Keratinocyte (primary cell): ENCODE results near the gene SYDE1. TPM values are rescaled to one million over a fixed set of nuclear protein-coding genes. Genes with fewer than 3 reads are reported as not detected.
A peak's percentile ranks its signal among the peaks of the same experiment; 100 is the strongest.

ENCODE experiments used
- DNase-seq: peaks from one replicate; pipeline ENCODE4 v3.0.0-alpha.2; 2011; ENCODE audit warnings: low read depth, missing footprints, low spot score
- FAIRE-seq: peaks from 2 replicates; lab custom pipeline; 2011; peaks lifted over from hg19 to GRCh38; lab: Jason Lieb, UNC
- H2AFZ ChIP-seq: 2 replicates; pipeline ENCODE4 v1.6.0; 2012; ENCODE audit warnings: low read length, control low read depth, inconsistent platforms; ENCODE audit not compliant: control insufficient read depth
- H3K27ac ChIP-seq: 2 replicates; pipeline ENCODE4 v1.5.1; 2011; ENCODE audit warnings: low read length; ENCODE audit not compliant: control insufficient read depth, insufficient read depth
- H3K27me3 ChIP-seq: 3 replicates; pipeline ENCODE4 v1.6.0; 2011; ENCODE audit warnings: low read length; ENCODE audit not compliant: control insufficient read depth, insufficient read depth; ENCODE audit errors: extremely low read depth
- H3K36me3 ChIP-seq, 2 experiments: 2 replicates in 1 of 2; 3 replicates in 1 of 2; pipeline ENCODE4 v1.5.1; 2011; ENCODE audit warnings: low read length in 2 of 2, mild to moderate bottlenecking in 1 of 2; ENCODE audit not compliant: control insufficient read depth in 2 of 2, insufficient read depth in 2 of 2; ENCODE audit errors: extremely low read depth in 1 of 2
- H3K4me1 ChIP-seq: 3 replicates; pipeline ENCODE4 v1.5.1; 2011; ENCODE audit warnings: low read length; ENCODE audit not compliant: control insufficient read depth, insufficient read depth; ENCODE audit errors: extremely low read depth
- H3K4me2 ChIP-seq: 3 replicates; pipeline ENCODE4 v1.6.0; 2011; ENCODE audit warnings: low read depth, low read length; ENCODE audit not compliant: control insufficient read depth, insufficient read depth; ENCODE audit errors: extremely low read depth
- H3K4me3 ChIP-seq, 3 experiments: fragments of 200-600 bp in 1 of 3; sonication (generic) in 1 of 3; 2 replicates in 2 of 3; 3 replicates in 1 of 3; pipeline ENCODE4 v1.5.1; 2011 to 2016; ENCODE audit warnings: low read length in 3 of 3, mild to moderate bottlenecking in 3 of 3, control low read depth in 2 of 3, inconsistent platforms in 1 of 3, low read depth in 1 of 3, mixed read lengths in 1 of 3, mixed run types in 1 of 3, moderate library complexity in 1 of 3; ENCODE audit not compliant: control insufficient read depth in 2 of 3, insufficient read depth in 2 of 3; ENCODE audit errors: extremely low read depth in 1 of 3
- H3K79me2 ChIP-seq: 2 replicates; pipeline ENCODE4 v1.6.0; 2012; ENCODE audit warnings: low read length; ENCODE audit not compliant: control insufficient read depth, insufficient read depth
- H3K9ac ChIP-seq: 3 replicates; pipeline ENCODE4 v1.6.0; 2011; ENCODE audit warnings: low read length; ENCODE audit not compliant: control insufficient read depth, insufficient read depth; ENCODE audit errors: extremely low read depth
- H3K9me1 ChIP-seq: 3 replicates; pipeline ENCODE4 v1.6.0; 2011; ENCODE audit warnings: low read length; ENCODE audit not compliant: control insufficient read depth, insufficient read depth; ENCODE audit errors: extremely low read depth
- H3K9me3 ChIP-seq: 2 replicates; pipeline ENCODE4 v1.5.1; 2012; ENCODE audit warnings: low read depth, low read length; ENCODE audit not compliant: control insufficient read depth
- H4K20me1 ChIP-seq: 3 replicates; pipeline ENCODE4 v1.6.0; 2011; ENCODE audit warnings: low read length; ENCODE audit not compliant: control insufficient read depth, insufficient read depth; ENCODE audit errors: extremely low read depth
- CTCF ChIP-seq, 3 experiments: IDR thresholded peaks in 1 of 3; conservative IDR thresholded peaks in 1 of 3; optimal IDR thresholded peaks in 1 of 3; 2 replicates in 2 of 3; 3 replicates in 1 of 3; pipeline versions ENCODE3 to v1.5.1; 2011; ENCODE audit warnings: low read length in 3 of 3, mild to moderate bottlenecking in 3 of 3, moderate library complexity in 2 of 3, control low read depth in 1 of 3, inconsistent platforms in 1 of 3; ENCODE audit not compliant: insufficient read depth in 2 of 3; ENCODE audit errors: extremely low read depth in 1 of 3
- EZH2 ChIP-seq: IDR thresholded peaks from one replicate; pipeline ENCODE4 v1.6.1; 2012; ENCODE audit warnings: inconsistent platforms, mild to moderate bottlenecking, low read length, moderate library complexity
- dilution Hi-C: fragments of 300-500 bp; cut with MboI; formaldehyde crosslinking; loops from one replicate; pipeline ENCODE4 v1.7.0; 2020; ENCODE audit warnings: low sequenced_read_pairs; ENCODE audit not compliant: extremely low pct_ligation_motif_present
- polyA plus RNA-seq, 5 experiments: library from polyadenylated mRNA; depleted of rRNA in 3 of 5; stranded (reverse) in 3 of 5; stranded (forward) in 1 of 5; unstranded in 1 of 5; fragments of >200 nt; gene quantifications; 1 replicate in 1 of 5; 2 replicates in 3 of 5; 3 replicates in 1 of 5; pipeline versions ENCODE4 v1.2.1 to v1.2.3, GENCODE V29; 2011 to 2012; ENCODE audit warnings: missing spikeins in 2 of 5, low read depth in 1 of 5, low replicate concordance in 1 of 5

SYDE1 gene
- polyA plus RNA-seq, 1 donor (not counting 4 experiments of a cell fraction or from before 2014, with no cell fraction given): 5.8 TPM

- Histone ChIP-seq H3K9ac (no peak overlapping the region), H3K27ac (no peak overlapping the region), H3K9me1 (no peaks in the 10 kb centered on the region), H3K79me2 (no peaks in the 10 kb centered on the region), H3K4me2 (no peak overlapping the region), H3K4me3 (no peak overlapping the region), H3K27me3 (no peaks in the 10 kb centered on the region), H4K20me1 (no peaks in the 10 kb centered on the region), H3K4me1 (peaks cover 6% of the 10 kb centered on the region), H3K36me3 (no peaks in the 10 kb centered on the region), H3K9me3 (peaks cover 3% of the 10 kb centered on the region), H2AFZ (no peak overlapping the region)
- FAIRE-seq (peak; percentile 84), DNase-seq (no peak)
- TF ChIP-seq EZH2: no peak
- peak; percentile 74 to 83 (median 75) for TF ChIP-seq CTCF (optimal IDR thresholded peaks at IDR 0.05 in 1 of 3, IDR thresholded peaks at IDR 0.05 in 1 of 3, conservative IDR thresholded peaks at IDR 0.05 in 1 of 3; ENCODE audit: extremely low read depth in 1 of 3, insufficient read depth in 2 of 3, low read length in 3 of 3)
- dilution Hi-C loops: no loop called here
Observed at GRCh38 chr19:15101479-15102082, 5.6 kb upstream of the SYDE1 start.

GRCh38 chr19:15104003-15104402, 3.2 kb upstream of the SYDE1 start:
- dilution Hi-C loops: no loop called here
- TF ChIP-seq EZH2: no peak
- no peak for TF ChIP-seq CTCF (optimal IDR thresholded peaks at IDR 0.05 in 1 of 3, IDR thresholded peaks at IDR 0.05 in 1 of 3, conservative IDR thresholded peaks at IDR 0.05 in 1 of 3; ENCODE audit: extremely low read depth in 1 of 3, insufficient read depth in 2 of 3, low read length in 3 of 3)

More at GRCh38 chr19:15104003-15104402, 3.2 kb upstream of the SYDE1 start:
- Histone ChIP-seq H3K9me3 (peaks cover 3% of the 10 kb centered on the region), H3K4me1 (peaks cover 3% of the 10 kb centered on the region), H4K20me1 (no peaks in the 10 kb centered on the region), H2AFZ (no peak overlapping the region), H3K4me3 (no peak overlapping the region), H3K9ac (no peak overlapping the region), H3K36me3 (peaks cover 0 to 4% of the 10 kb centered on the region in 2 experiments), H3K27me3 (no peaks in the 10 kb centered on the region), H3K79me2 (no peaks in the 10 kb centered on the region), H3K27ac (no peak overlapping the region), H3K4me2 (no peak overlapping the region), H3K9me1 (no peaks in the 10 kb centered on the region)
- FAIRE-seq (no peak), DNase-seq (no peak)
